Gastroesophageal sphincter (tissue), 3 donors: ENCODE data around the gene ASIC2.

Experiments
- POLR2A ChIP-seq, 2 donors: fragments of 450-650 bp; IDR thresholded peaks; one replicate each; pipeline ENCODE4 v1.6.1; 2017; ENCODE audit warnings: antibody characterized with exemption in 2 of 2, mild to moderate bottlenecking in 2 of 2, moderate library complexity in 1 of 2
- POLR2AphosphoS5 ChIP-seq: sonication (generic); formaldehyde crosslinking; IDR thresholded peaks from one replicate; pipeline ENCODE4 v1.6.1; 2017; ENCODE audit warnings: antibody characterized with exemption
- TF ChIP-seq, protein P1 (sequence below), 4 experiments: fragments of 200-600 bp in 2 of 4; fragments of 450-650 bp in 2 of 4; sonication (generic) in 1 of 4; IDR thresholded peaks; one replicate each; pipeline ENCODE4 v1.5.1; 2017 to 2019; ENCODE audit warnings: antibody characterized with exemption in 4 of 4, mild to moderate bottlenecking in 2 of 4, moderate library complexity in 2 of 4

DNA sequence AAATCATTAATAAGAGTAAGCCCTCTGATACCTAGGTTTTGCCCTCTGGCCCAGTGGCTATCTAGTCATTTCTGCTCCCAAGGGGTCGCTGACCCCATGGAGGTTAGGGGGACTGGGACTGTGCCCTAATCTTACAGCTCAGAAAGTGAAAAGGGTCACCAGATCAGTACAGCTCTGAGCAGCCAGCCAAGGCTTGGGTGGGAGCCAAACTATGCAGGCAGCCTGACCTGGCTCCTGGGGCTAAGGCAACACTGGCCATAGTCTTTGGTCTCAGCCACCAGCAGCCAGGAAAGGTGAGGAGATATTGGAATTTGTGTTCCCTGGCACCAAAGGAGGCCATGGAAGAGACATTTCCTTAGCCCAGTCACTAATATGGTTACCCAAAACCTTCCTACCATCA is 67.6 kb downstream of the ASIC2 start:
- TF ChIP-seq, protein P1, sequence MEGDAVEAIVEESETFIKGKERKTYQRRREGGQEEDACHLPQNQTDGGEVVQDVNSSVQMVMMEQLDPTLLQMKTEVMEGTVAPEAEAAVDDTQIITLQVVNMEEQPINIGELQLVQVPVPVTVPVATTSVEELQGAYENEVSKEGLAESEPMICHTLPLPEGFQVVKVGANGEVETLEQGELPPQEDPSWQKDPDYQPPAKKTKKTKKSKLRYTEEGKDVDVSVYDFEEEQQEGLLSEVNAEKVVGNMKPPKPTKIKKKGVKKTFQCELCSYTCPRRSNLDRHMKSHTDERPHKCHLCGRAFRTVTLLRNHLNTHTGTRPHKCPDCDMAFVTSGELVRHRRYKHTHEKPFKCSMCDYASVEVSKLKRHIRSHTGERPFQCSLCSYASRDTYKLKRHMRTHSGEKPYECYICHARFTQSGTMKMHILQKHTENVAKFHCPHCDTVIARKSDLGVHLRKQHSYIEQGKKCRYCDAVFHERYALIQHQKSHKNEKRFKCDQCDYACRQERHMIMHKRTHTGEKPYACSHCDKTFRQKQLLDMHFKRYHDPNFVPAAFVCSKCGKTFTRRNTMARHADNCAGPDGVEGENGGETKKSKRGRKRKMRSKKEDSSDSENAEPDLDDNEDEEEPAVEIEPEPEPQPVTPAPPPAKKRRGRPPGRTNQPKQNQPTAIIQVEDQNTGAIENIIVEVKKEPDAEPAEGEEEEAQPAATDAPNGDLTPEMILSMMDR (IDR thresholded peaks at IDR 0.05), result no peak
- TF ChIP-seq POLR2AphosphoS5 (no peak), POLR2A (IDR thresholded peaks at IDR 0.05) (no peak)
